CD4-positive, CD25-positive, alpha-beta regulatory T cell (primary cell): ENCODE measurements around the gene RNASEH2C. TPM values are rescaled to one million over a fixed set of nuclear protein-coding genes. Genes with fewer than 3 reads are reported as not detected.
A peak's percentile ranks its signal among the peaks of the same experiment; 100 is the strongest.
"Not testable (repeated sequence)": the region's sequence is repeated elsewhere in the genome, so short reads cannot be mapped to it uniquely, and the experiment has no call there.

Source experiments
- ATAC-seq, 2 donors: fragments of 150-1000 bp; cut with Tn5 transposase; one replicate each; pipeline ENCODE4 v1.10.0; 2021; ENCODE audit warnings: low read depth in 2 of 2, moderate number of reproducible peaks in 2 of 2, moderate library complexity in 1 of 2
- DNase-seq, 3 donors: peaks; one replicate each; pipeline versions ENCODE4 v3.0.0 to v3.0.0-alpha.2; 2012 to 2022; ENCODE audit warnings: mixed read lengths in 1 of 3
- H3K27ac ChIP-seq: one replicate; pipeline ENCODE4 v1.7.0; 2013; ENCODE audit warnings: mild to moderate bottlenecking, low read length; ENCODE audit not compliant: insufficient read depth, poor library complexity, severe bottlenecking
- H3K27me3 ChIP-seq: one replicate; pipeline ENCODE4 v1.7.0; 2013; ENCODE audit warnings: low read length; ENCODE audit not compliant: control insufficient read depth, insufficient read depth
- H3K36me3 ChIP-seq: one replicate; pipeline ENCODE4 v1.7.0; 2013; ENCODE audit warnings: mild to moderate bottlenecking, low read length, moderate library complexity; ENCODE audit not compliant: control insufficient read depth, insufficient read depth
- H3K4me1 ChIP-seq: 2 replicates; pipeline ENCODE4 v1.7.0; 2013; ENCODE audit warnings: mild to moderate bottlenecking, low read length; ENCODE audit not compliant: insufficient read depth, control insufficient read depth, poor library complexity, severe bottlenecking
- H3K4me3 ChIP-seq: one replicate; pipeline ENCODE4 v1.7.0; 2013; ENCODE audit warnings: low read depth, mild to moderate bottlenecking, low read length, moderate library complexity
- H3K9me3 ChIP-seq, 2 experiments: 1 replicate in 1 of 2; 2 replicates in 1 of 2; pipeline ENCODE4 v1.7.0; 2013; ENCODE audit warnings: low read length in 2 of 2, mild to moderate bottlenecking in 1 of 2, moderate library complexity in 1 of 2; ENCODE audit not compliant: control insufficient read depth in 2 of 2
- H3K27ac Mint-ChIP-seq, 3 donors: one replicate each; pipeline ENCODE4 v1.8.0; 2020 to 2022; ENCODE audit warnings: mild to moderate bottlenecking in 3 of 3, mixed read lengths in 3 of 3, moderate library complexity in 2 of 3
- H3K27me3 Mint-ChIP-seq: one replicate; pipeline ENCODE4 v1.8.0; 2022; ENCODE audit warnings: mild to moderate bottlenecking, mixed read lengths
- H3K36me3 Mint-ChIP-seq: one replicate; pipeline ENCODE4 v1.8.0; 2020; ENCODE audit warnings: mixed read lengths
- H3K4me1 Mint-ChIP-seq, 4 donors: one replicate each; pipeline ENCODE4 v1.8.0; 2020 to 2022; ENCODE audit warnings: mixed read lengths in 4 of 4, mild to moderate bottlenecking in 1 of 4
- H3K4me3 Mint-ChIP-seq, 4 donors: one replicate each; pipeline ENCODE4 v1.8.0; 2020 to 2022; ENCODE audit warnings: mild to moderate bottlenecking in 4 of 4, mixed read lengths in 4 of 4, moderate library complexity in 3 of 4
- H3K9me3 Mint-ChIP-seq, 7 donors: one replicate each; pipeline ENCODE4 v1.8.0; 2020 to 2022; ENCODE audit warnings: mixed read lengths in 7 of 7, mild to moderate bottlenecking in 3 of 7, moderate library complexity in 2 of 7
- polyA plus RNA-seq, 4 donors: library from polyadenylated mRNA; unstranded; fragments of 300-500 nt; fragmentation: Illumina TruSeq; gene quantifications; one replicate each; pipeline ENCODE4 v1.2.3, GENCODE V29; 2021
- total RNA-seq: library from RNA; stranded (reverse); gene quantifications from one replicate; pipeline ENCODE4 v1.2.3, GENCODE V29; 2022

The RNASEH2C gene
- total RNA-seq: 28.3 TPM
- polyA plus RNA-seq: 10 to 100 TPM; 60.6 to 83.8 (median 72.6) TPM

DNA sequence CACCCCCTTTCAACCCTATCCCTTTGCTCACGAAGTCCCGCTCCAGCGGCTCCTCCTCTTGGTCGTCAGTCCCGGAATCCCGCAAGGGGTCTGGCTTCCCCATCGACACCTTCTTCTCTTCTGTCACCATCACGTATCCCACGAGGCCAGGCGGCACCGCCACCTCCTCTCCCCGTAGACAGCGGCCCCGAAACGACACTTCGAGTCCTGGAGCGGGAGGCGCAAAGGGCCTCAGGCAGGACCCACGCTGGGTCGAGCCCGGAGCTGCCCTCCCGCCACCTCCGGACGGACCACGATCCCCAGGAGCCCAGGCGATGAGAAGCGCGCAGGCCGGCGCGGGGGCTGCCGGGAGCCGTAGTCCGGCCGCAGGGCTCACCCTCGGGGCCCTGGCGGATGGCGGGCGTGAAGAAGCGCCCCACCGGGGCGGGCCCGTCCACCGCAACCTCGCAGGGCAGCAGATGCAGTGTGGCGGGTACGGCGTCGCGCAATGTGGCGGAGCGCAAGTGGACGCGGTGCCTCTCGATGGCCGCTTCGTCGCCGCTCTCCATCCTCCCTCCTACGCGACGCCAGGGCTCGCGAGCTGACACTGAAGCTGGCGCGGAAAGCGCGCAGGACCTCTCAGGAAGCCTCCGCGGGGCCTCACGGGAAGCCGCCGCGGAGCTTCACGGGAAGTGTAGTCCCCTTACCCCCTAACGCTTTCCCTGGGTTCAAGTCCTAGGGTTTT lies at the start of gene RNASEH2C:
Gene RNASEH2C, minus strand, starts transcription at position 588 of the 724 bp plus-strand sequence. Its CDS starts 40 bp downstream, at position 548.
- H3K27ac Mint-ChIP-seq: peak within 1 kb of the TSS; percentile 48 to 91 (median 69)
- peaks cover 0 to 41% (median 13%) of the 10 kb centered on the region in 4 donors for H3K4me1 Mint-ChIP-seq
- no peaks in the 10 kb centered on the region for H3K27me3 ChIP-seq
- H3K36me3 ChIP-seq: peaks cover 35% of the 10 kb centered on the region
- peaks cover 18% of the 10 kb centered on the region for H3K4me1 ChIP-seq
- peak within 1 kb of the TSS; percentile 79 for H3K27ac ChIP-seq
- peak; percentile 63 to 89 (median 79) for DNase-seq
- no peaks in the 10 kb centered on the region for H3K9me3 ChIP-seq
- peak within 1 kb of the TSS; percentile 67 for H3K4me3 ChIP-seq
- ATAC-seq: peak; percentile 92 to 93
- peak within 1 kb of the TSS; percentile 89 to 92 (median 92) for H3K4me3 Mint-ChIP-seq
- H3K36me3 Mint-ChIP-seq: peaks cover 15% of the 10 kb centered on the region
- no peaks in the 10 kb centered on the region for H3K9me3 Mint-ChIP-seq
- peaks cover 12% of the 10 kb centered on the region for H3K27me3 Mint-ChIP-seq

DNA sequence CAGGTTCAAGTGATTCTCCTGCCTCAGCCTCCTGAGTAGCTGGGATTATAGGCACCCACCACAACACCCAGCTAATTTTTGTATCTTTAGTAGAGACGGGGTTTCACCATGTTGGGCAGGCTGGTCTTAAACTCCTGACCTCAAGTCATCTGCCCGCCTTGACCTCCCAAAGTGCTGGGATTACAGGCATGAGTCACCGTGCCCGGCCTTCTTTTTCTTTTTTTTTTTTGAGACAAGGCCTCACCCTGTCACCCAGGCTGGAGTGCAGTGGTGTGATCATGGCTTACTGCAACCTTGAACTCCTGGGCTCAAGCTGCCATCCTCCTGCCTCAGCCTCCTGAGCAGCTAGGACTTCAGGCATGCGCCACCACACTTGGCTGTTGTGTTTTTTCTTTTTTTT lies 47.2 kb upstream of the RNASEH2C start:
- not testable (repeated sequence) for ATAC-seq, H3K4me1 Mint-ChIP-seq, H3K36me3 ChIP-seq, H3K27ac ChIP-seq, H3K4me3 Mint-ChIP-seq, H3K36me3 Mint-ChIP-seq, H3K4me3 ChIP-seq, DNase-seq, H3K9me3 Mint-ChIP-seq, H3K4me1 ChIP-seq, H3K9me3 ChIP-seq, H3K27me3 ChIP-seq, H3K27ac Mint-ChIP-seq
- H3K27me3 Mint-ChIP-seq: peaks cover 12% of the 10 kb centered on the region

DNA sequence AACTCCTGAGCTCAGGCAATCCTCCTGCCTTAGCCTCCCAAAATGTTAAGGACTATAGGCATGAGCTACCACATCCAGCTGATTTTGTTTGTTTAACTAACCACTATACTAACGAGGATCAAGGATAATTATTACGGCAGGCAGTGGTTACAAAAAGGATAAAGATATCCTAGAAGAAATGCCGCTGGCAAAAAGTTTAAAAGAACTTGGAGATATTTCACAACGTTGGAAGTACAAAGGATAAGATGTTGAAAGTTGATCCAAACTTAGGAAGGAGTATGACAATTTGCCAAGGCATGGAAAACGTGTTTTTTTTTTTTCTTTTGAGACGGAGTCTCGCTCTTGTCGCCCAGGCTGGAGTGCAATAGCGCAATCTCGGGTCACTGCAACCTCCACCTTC lies 46.8 kb upstream of the RNASEH2C start:
- H3K27ac Mint-ChIP-seq: no peak overlapping the region
- no peaks in the 10 kb centered on the region for H3K36me3 Mint-ChIP-seq
- peaks cover 3 to 7% (median 7%) of the 10 kb centered on the region in 4 donors for H3K4me1 Mint-ChIP-seq
- H3K27me3 Mint-ChIP-seq: peaks cover 12% of the 10 kb centered on the region
- H3K9me3 ChIP-seq: no peaks in the 10 kb centered on the region
- ATAC-seq: no peak
- H3K4me3 ChIP-seq: no peak overlapping the region
- no peak overlapping the region for H3K27ac ChIP-seq
- no peaks in the 10 kb centered on the region for H3K27me3 ChIP-seq
- H3K4me1 ChIP-seq: no peaks in the 10 kb centered on the region
- H3K36me3 ChIP-seq: no peaks in the 10 kb centered on the region
- DNase-seq: no peak
- H3K4me3 Mint-ChIP-seq: no peak overlapping the region
- H3K9me3 Mint-ChIP-seq: no peaks in the 10 kb centered on the region

DNA sequence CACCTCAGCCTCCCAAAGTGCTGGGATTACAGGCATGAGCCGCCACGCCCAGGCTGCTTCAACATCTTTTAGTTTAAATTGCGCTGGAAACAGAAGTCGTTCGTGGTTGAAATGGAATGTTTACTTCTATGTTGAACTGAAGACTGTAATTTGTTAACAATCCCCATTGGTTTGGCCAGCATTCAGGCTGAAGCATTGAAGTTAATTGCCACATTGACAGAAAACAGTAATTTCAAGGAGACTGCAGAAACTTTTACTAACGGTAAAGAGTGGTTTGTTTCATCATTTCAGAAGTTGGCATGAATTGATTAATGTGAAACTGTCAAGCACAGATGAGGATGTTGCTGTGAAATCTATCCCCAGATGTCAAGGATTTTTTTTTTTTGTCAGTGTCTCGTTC lies 45.9 kb upstream of the RNASEH2C start:
- Mint-ChIP-seq H3K9me3 (peaks cover 0 to under 1% (median 0%) of the 10 kb centered on the region in 7 donors), H3K27ac (no peak overlapping the region), H3K4me3 (no peak overlapping the region), H3K36me3 (no peaks in the 10 kb centered on the region), H3K4me1 (peaks cover 3 to 7% (median 6%) of the 10 kb centered on the region in 4 donors), H3K27me3 (peaks cover 15% of the 10 kb centered on the region)
- H3K4me1 ChIP-seq: no peaks in the 10 kb centered on the region
- H3K36me3 ChIP-seq: no peaks in the 10 kb centered on the region
- no peak overlapping the region for H3K27ac ChIP-seq
- H3K4me3 ChIP-seq: no peak overlapping the region
- H3K27me3 ChIP-seq: no peaks in the 10 kb centered on the region
- ATAC-seq (no peak), DNase-seq (no peak)
- no peaks in the 10 kb centered on the region for H3K9me3 ChIP-seq

DNA sequence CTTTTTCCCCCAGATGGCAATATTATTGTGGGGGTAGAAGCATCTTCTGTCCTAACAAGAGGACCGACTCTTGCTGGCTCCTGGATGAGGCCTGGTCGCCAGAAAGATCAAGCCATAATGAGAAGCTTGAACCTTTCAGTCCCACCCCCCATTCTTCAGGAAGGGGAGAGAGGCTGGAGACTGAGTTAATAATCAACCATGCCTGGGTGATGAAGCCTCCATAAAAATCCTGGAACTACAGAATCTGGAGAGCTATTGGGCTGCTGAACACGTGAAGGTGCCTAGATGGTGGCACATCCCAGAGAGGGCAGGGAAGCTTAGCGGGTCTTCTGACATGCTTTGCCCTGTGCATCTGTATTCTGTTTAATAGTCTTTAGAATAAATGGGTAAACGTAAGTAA lies 43.8 kb upstream of the RNASEH2C start:
- no peaks in the 10 kb centered on the region for H3K36me3 ChIP-seq
- no peak overlapping the region for H3K4me3 ChIP-seq
- Mint-ChIP-seq H3K4me1 (peaks cover 0 to under 1% (median under 1%) of the 10 kb centered on the region in 4 donors), H3K27ac (no peak overlapping the region), H3K36me3 (no peaks in the 10 kb centered on the region), H3K9me3 (peaks cover 0 to 2% (median 0%) of the 10 kb centered on the region in 7 donors), H3K4me3 (no peak overlapping the region), H3K27me3 (peaks cover 22% of the 10 kb centered on the region)
- H3K9me3 ChIP-seq: no peaks in the 10 kb centered on the region
- H3K27ac ChIP-seq: no peak overlapping the region
- H3K27me3 ChIP-seq: peaks cover 9% of the 10 kb centered on the region
- DNase-seq (no peak), ATAC-seq (no peak)
- no peaks in the 10 kb centered on the region for H3K4me1 ChIP-seq

DNA sequence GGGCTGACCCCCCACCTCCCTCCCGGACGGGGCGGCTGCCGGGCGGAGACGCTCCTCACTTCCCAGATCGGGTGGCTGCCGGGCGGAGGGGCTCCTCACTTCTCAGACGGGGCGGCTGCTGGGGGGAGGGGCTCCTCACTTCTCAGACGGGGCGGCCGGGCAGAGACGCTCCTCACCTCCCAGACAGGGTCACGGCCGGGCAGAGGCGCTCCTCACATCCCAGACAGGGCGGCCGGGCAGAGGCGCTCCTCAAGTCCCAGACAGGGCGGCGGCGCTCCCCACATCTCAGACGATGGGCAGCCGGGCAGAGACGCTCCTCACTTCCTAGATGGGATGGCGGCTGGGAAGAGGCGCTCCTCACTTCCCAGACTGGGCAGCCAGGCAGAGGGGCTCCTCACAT lies 42.2 kb upstream of the RNASEH2C start:
- ATAC-seq, H3K4me3 Mint-ChIP-seq, H3K36me3 Mint-ChIP-seq, H3K9me3 Mint-ChIP-seq, H3K4me1 ChIP-seq, H3K9me3 ChIP-seq, H3K4me3 ChIP-seq, H3K27ac ChIP-seq, DNase-seq, H3K4me1 Mint-ChIP-seq, H3K36me3 ChIP-seq, H3K27ac Mint-ChIP-seq: not testable (repeated sequence)
- H3K27me3 Mint-ChIP-seq: peaks cover 28% of the 10 kb centered on the region
- H3K27me3 ChIP-seq: peaks cover 13% of the 10 kb centered on the region

DNA sequence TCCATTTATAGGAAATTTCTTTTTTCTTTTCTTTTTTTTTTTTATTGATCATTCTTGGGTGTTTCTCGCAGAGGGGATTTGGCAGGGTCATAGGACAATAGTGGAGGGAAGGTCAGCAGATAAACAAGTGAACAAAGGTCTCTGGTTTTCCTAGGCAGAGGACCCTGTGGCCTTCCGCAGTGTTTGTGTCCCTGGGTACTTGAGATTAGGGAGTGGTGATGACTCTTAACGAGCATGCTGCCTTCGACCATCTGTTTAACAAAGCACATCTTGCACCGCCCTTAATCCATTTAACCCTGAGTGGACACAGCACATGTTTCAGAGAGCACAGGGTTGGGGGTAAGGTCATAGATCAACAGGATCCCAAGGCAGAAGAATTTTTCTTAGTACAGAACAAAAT lies 41.6 kb upstream of the RNASEH2C start:
- not testable (repeated sequence) for H3K4me3 ChIP-seq, H3K36me3 Mint-ChIP-seq, H3K27ac ChIP-seq, H3K27ac Mint-ChIP-seq, ATAC-seq, H3K4me1 ChIP-seq, H3K36me3 ChIP-seq, H3K9me3 ChIP-seq, H3K9me3 Mint-ChIP-seq, DNase-seq, H3K4me3 Mint-ChIP-seq, H3K4me1 Mint-ChIP-seq
- H3K27me3 ChIP-seq: peaks cover 16% of the 10 kb centered on the region
- peaks cover 32% of the 10 kb centered on the region for H3K27me3 Mint-ChIP-seq

DNA sequence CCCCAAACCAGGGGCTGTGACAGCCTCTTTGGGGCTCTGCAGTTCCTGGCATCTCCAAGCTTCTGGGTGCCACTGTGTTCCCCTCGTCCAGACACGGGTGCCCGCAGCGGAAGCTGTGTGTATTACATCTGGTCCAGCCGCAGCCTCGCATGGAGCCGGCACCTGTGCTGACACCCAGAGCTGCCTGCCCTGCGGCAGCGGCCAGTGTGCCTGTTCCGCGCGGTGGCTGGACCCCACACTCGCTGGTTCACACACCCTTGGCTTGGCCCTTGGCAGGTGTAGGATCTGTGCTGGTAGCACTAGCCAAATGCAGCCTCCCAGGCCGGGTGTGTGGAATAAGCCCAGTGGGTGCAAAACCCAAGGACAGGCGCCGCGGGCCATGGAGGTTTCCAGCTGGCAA lies 24.5 kb upstream of the RNASEH2C start:
- ATAC-seq (no peak), DNase-seq (no peak)
- Histone ChIP-seq H3K4me3 (no peak overlapping the region), H3K27ac (no peak overlapping the region), H3K36me3 (no peaks in the 10 kb centered on the region), H3K27me3 (peaks cover 23% of the 10 kb centered on the region), H3K4me1 (no peaks in the 10 kb centered on the region), H3K9me3 (no peaks in the 10 kb centered on the region)
- no peaks in the 10 kb centered on the region for H3K4me1 Mint-ChIP-seq
- H3K27me3 Mint-ChIP-seq: peaks cover 39% of the 10 kb centered on the region
- H3K9me3 Mint-ChIP-seq: no peaks in the 10 kb centered on the region
- no peak overlapping the region for H3K27ac Mint-ChIP-seq
- no peak overlapping the region for H3K4me3 Mint-ChIP-seq
- no peaks in the 10 kb centered on the region for H3K36me3 Mint-ChIP-seq
